SKM-1 (cell line): Measurements from ENCODE around the gene CCDC107.

ENCODE experiments used
- DNase-seq: peaks from one replicate; lab custom pipeline; 2025; ENCODE audit not compliant: unreplicated experiment; lab: John Stamatoyannopoulos, UW

Gene CCDC107

DNA sequence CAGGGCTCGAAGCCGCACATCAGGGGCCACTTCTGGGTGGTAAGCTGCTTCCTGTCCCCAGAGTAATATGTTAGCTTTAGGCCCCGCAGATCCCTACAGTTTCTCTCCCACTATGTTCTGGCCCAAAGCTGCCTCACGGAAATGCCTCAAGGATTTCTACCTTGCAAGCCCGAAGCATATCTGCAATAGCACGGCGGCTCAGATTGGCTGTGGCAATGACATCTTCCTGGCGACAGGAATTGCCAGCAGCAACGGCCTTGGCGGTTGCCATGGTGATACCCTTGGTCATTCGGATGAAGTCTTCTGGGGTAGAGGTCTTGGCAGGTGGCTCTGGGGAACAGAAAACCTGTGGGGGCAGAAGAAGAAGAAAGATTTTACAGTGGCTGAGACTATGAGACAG lies 41.9 kb downstream of the CCDC107 start:
- DNase-seq = no peak

DNA sequence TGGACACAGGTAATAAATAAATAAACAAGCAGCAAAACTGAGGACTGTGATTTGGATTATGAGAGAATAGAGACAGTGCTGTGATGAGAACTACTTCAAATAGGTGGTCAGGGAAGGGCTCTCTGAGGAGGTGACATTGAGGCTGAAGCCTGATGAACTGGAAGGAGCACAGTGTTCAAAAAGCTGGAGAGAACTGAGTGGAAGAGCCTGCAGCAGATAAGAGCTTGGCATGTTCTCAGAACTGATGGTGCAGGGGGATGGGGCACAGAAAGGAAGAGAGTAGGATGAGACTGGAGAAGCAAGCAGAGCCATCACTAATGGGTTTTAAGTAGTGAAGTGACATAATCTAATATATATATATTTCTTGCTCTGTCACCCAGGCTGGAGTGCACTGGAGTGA lies 42.9 kb downstream of the CCDC107 start:
- no peak for DNase-seq

DNA sequence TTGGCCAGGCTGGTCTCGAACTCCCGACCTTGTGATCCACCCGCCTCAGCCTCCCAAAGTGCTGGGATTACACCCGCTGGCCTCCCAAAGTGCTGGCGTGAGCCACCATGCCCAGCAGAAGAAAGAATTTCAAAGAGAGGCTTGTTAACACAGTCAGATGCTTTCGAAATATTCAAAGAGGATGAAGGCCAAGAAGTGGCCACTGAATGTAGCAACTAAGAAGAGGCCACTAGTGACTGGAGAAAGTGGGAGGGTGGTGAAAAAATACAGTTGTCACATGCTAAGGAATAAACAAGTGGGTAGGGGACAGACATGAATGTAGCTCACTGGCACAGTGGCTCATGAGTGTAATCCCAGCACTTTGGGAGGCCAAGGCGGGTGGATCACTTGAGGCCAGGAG lies 44.6 kb downstream of the CCDC107 start:
- DNase-seq = no peak

DNA sequence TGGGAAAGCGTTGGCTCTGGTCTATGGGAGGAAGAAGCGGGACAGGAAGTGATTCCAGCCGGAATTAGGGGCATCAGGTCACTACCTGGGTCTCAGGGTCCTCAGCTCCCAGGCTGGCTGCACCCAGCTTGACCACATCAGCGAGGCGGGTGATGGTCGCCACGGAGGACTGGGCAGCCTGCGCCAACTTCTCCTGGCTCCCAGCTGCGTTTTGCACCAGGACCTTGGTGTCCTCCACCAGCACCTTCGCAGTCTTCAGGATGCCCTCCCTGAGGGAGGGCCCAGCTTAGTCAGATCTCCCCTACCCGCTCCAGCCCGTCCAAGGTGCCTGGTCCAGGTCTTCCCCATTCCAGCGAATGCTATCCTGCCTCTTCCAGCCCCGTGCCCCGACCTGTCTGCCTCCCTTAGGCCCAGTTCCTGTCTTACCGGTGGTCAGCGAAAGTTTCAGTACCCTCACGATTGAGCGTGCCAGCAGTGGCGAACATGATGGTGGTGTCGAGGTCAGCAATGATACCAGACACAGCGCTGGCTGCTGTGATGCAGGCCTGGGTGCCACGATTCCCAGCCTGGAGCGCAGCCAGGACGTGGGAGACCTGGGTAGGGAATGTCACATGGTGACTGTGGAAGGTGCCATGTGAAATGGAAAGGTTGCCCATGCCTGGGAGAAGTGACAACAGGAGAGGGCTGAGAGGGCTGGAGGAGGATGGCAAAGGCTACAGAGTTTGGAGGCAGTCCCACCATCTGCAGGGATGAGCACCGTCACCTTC lies 46.0 kb downstream of the CCDC107 start:
- DNase-seq = no peak

DNA sequence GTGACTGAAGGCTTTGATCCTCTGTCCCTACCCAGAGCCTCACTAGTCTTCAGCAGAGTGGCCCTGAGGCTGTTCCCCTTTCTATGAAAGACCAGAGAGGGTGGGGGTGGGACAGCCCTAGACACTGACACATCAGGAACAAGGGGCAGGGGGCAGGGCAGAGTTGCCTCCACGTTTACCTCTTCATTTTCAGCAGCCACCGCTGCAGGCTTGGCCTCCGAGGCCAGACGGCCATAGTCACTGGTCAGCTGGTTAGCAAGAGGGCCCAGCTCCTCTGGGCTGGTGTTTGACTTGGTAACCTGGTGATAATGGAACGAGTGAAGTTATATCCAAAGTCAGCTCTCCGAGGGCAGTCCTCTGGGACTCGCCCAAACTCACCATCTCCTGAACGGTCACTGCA lies 47.3 kb downstream of the CCDC107 start:
- DNase-seq = no peak

DNA sequence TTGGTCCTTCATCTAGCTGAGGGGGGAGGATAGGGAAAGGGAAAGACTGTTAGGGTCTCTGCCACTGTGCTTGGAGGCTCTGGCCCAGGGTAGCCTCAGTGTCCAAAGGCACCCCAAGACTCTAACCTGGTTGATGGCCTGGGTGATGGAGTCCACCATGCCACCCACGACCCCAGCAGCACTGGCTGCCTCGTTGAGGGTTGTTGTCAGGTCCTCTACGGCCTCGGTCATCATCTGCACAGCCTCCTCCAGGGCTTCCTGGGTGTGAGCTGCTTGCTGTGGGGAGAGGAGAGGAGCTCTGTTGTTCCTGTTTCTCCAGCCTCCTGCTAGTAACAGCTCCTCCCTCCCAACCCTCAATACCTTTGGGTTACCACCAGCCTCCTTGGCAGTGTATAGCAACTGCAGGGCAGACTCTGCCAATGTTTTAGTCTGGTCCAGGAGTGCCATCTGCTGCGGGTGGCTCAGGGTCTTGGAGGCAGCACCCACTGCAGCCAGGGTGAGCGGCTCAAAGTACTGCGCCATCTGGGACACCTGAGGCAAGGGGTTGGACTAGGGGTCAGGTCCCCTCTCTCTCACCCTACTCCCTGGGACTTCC lies 47.8 kb downstream of the CCDC107 start:
- DNase-seq = no peak

DNA sequence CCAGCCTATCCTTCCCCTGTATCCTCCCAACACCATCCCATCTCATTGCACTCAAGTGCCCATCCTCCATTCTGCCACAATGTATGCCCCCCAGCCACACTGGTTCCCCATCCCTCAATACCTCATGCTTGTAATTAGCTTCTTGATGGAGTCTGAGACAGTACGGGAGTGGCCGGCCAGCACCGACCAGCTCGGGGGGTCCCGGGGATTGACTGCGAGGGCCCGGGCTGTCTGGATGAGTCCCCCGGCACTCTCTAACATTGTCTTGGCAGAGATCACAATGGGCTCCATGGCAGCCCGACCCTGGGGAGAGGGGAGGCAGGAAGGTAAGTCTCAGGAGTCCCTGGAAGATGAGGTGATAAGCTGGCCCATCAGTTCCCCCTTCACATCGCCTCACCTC lies 48.9 kb downstream of the CCDC107 start:
- DNase-seq = no peak

DNA sequence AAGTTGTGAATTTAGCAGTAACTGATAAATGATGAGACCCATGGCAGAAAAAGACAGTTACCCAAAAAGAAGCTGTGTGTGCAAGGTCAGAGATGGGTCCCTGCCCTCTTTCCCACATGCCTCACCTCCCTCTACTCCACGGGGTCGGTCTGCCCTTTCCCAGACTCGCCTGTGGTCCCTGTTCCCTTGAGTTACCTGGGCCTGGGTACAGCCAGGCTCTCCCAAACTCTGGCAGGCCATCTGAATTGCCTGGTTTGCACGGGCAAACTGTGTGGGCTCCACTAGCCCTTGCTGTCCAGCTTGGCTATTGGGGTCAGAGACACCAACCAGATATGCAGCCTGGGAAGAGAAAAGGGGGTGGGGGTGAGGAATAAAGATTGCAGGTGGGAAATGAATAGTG lies 50.1 kb downstream of the CCDC107 start:
- DNase-seq = no peak

DNA sequence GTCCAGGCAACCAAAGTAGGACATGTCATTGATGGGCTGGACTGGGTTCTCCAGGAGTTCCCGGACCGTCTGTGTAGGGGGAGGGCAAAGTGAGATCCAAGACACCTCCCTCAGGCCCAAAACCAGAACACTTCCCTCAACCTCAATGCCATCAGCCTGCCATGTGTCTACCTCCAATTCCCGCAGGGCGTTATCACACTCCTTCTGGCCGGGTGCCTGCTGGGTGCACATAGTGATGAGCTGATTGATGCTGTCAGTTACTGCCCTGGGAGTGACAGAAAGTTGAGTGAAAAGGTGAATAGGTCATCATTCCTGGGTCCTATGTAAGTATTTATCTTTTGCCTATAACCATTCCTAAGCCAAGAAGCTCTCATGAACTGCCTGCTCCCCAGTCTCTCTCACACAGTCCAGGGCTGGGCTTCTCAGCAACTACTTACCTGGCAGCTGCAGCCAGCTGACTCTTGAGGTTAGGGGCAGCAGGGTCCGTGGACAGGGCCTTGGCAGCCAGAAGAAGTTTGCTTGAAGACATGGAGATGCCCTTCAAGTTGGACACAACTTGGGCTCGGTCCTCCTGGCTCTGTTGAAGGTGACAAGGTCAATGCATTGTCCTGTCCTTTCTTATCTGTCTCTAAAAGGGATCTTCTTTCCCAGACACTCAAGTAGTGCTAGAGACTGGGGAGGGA lies 52.9 kb downstream of the CCDC107 start:
- DNase-seq = no peak
